Ovary (tissue), 1 donor: ENCODE measurements around the gene DGKI.

Source experiments
- EP300 ChIP-seq: sonication (generic); formaldehyde crosslinking; IDR thresholded peaks from one replicate; pipeline ENCODE4 v1.6.1; 2017; ENCODE audit warnings: antibody characterized with exemption
- POLR2A ChIP-seq: fragments of 450-650 bp; IDR thresholded peaks from one replicate; pipeline ENCODE4 v1.6.1; 2017; ENCODE audit warnings: antibody characterized with exemption, mild to moderate bottlenecking, moderate library complexity

DNA sequence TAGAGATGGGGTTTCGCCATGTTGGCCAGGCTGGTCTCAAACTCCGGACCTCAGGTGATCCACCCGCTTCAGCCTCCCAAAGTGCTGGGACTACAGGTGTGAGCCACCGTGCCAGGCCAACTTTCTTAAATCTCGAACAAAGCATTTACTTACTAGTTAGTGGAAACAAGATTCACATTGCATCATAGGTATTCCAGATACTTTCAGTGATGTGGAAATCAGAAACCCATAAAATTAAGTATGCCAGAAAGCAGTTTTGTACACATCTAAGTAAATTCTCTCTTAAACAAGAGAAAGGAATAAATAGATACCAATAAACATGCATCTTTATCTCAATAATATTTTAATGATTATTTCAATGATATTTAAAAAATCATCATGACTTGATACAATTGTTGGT is 75.5 kb downstream of the DGKI start:
- TF ChIP-seq EP300 (no peak), POLR2A (no peak)
